ENCODE data around the gene ROGDI. TPM values are rescaled to one million over a fixed set of nuclear protein-coding genes. Genes with fewer than 3 reads are reported as not detected.

The ROGDI gene
- total and polyA plus RNA-seq, 4 donors: 14.0 to 28.1 (median 17.4) TPM

Small RNA genes lying within 50 kb of the gene (small RNA-seq; reads per million reads assigned to genes)
- gene RF00017: not detected

Other genes starting within 250 kb of the ROGDI start
- under 1 TPM; 0.09 to 0.25 TPM for gene C16orf96, start 246.3 kb downstream of the ROGDI start, total RNA-seq
- gene C16orf96, start 246.3 kb downstream of the ROGDI start, polyA plus RNA-seq: under 1 TPM; 0.06 to 0.07 TPM
- 1 to 10 TPM; 4.5 to 6.9 TPM for gene UBALD1, start 187.7 kb downstream of the ROGDI start, total RNA-seq
- gene UBALD1, start 187.7 kb downstream of the ROGDI start, polyA plus RNA-seq: 10 to 100 TPM in 1 of 2 donors, 1 to 10 TPM in 1; 8.2 to 22.4 TPM
- gene MGRN1, start 177.8 kb downstream of the ROGDI start, total RNA-seq: 10 to 100 TPM; 15.9 to 35.7 TPM
- 10 to 100 TPM; 21.9 to 29.9 TPM for gene MGRN1, start 177.8 kb downstream of the ROGDI start, polyA plus RNA-seq
- 10 to 100 TPM; 22.4 to 40.3 TPM for gene NUDT16L1, start 109.1 kb downstream of the ROGDI start, total RNA-seq
- gene NUDT16L1, start 109.1 kb downstream of the ROGDI start, polyA plus RNA-seq: 10 to 100 TPM; 32.3 to 43.4 TPM
- 10 to 100 TPM in 1 of 2 donors, 1 to 10 TPM in 1; 4.1 to 14.0 TPM for gene ANKS3, start 68.4 kb downstream of the ROGDI start, total RNA-seq
- gene ANKS3, start 68.4 kb downstream of the ROGDI start, polyA plus RNA-seq: 1 to 10 TPM; 4.0 to 5.3 TPM
- under 1 TPM; 0.42 to 0.70 TPM for gene DNAAF8, start 68.1 kb downstream of the ROGDI start, total RNA-seq
- gene DNAAF8, start 68.1 kb downstream of the ROGDI start, polyA plus RNA-seq: under 1 TPM; 0.33 to 0.75 TPM
- 1 to 10 TPM; 5.9 to 7.4 TPM for gene ZNF500, start 35.5 kb downstream of the ROGDI start, total RNA-seq
- 1 to 10 TPM; 3.0 to 4.0 TPM for gene ZNF500, start 35.5 kb downstream of the ROGDI start, polyA plus RNA-seq
- not detected for gene SEPTIN12, start 14.3 kb downstream of the ROGDI start, total RNA-seq
- gene SEPTIN12, start 14.3 kb downstream of the ROGDI start, polyA plus RNA-seq: not detected
- gene SMIM22, start 7.3 kb downstream of the ROGDI start, total RNA-seq: 1 to 10 TPM in 1 of 2 donors, not detected in 1; 1.2 TPM
- under 1 TPM; 0.49 to 0.72 TPM for gene SMIM22, start 7.3 kb downstream of the ROGDI start, polyA plus RNA-seq
- 10 to 100 TPM; 43.7 to 50.2 TPM for gene GLYR1, start 44.7 kb upstream of the ROGDI start, total RNA-seq
- gene GLYR1, start 44.7 kb upstream of the ROGDI start, polyA plus RNA-seq: 10 to 100 TPM; 18.1 to 37.4 TPM
- gene UBN1, start 44.8 kb upstream of the ROGDI start, total RNA-seq: 10 to 100 TPM; 19.1 to 19.7 TPM
- 1 to 10 TPM; 7.3 to 9.3 TPM for gene UBN1, start 44.8 kb upstream of the ROGDI start, polyA plus RNA-seq
- 10 to 100 TPM in 1 of 2 donors, 1 to 10 TPM in 1; 2.1 to 26.0 TPM for gene PPL, start 134.5 kb upstream of the ROGDI start, total RNA-seq
- gene PPL, start 134.5 kb upstream of the ROGDI start, polyA plus RNA-seq: 1 to 10 TPM; 5.4 to 6.8 TPM
- gene SEC14L5, start 155.7 kb upstream of the ROGDI start, total RNA-seq: under 1 TPM; 0.17 to 0.65 TPM
- under 1 TPM; 0.03 to 0.07 TPM for gene SEC14L5, start 155.7 kb upstream of the ROGDI start, polyA plus RNA-seq
- 10 to 100 TPM; 11.7 to 13.4 TPM for gene NAGPA, start 231.3 kb upstream of the ROGDI start, total RNA-seq
- gene NAGPA, start 231.3 kb upstream of the ROGDI start, polyA plus RNA-seq: 1 to 10 TPM; 5.4 to 9.8 TPM

Measured in liver (tissue), 5 donors.